KOPT-K1 (cell line): ENCODE measurements around the gene FBXL4.

Experiments
- H3K27ac ChIP-seq: fragments of 200-600 bp; sonication (generic); 2 replicates; pipeline ENCODE4 v1.5.1; 2016; ENCODE audit warnings: antibody characterized with exemption, mild to moderate bottlenecking, low read depth, low read length; ENCODE audit not compliant: poor library complexity, severe bottlenecking
- H3K36me3 ChIP-seq: fragments of 200-600 bp; sonication (generic); 2 replicates; pipeline ENCODE4 v1.5.1; 2017; ENCODE audit warnings: antibody characterized with exemption, mild to moderate bottlenecking, low read length, moderate library complexity; ENCODE audit not compliant: insufficient read depth
- H3K9me3 ChIP-seq: fragments of 200-600 bp; sonication (generic); 2 replicates; pipeline ENCODE4 v1.5.1; 2017; ENCODE audit warnings: antibody characterized with exemption, low read length, mild to moderate bottlenecking; ENCODE audit not compliant: insufficient read depth, poor library complexity, severe bottlenecking

FBXL4 gene

DNA sequence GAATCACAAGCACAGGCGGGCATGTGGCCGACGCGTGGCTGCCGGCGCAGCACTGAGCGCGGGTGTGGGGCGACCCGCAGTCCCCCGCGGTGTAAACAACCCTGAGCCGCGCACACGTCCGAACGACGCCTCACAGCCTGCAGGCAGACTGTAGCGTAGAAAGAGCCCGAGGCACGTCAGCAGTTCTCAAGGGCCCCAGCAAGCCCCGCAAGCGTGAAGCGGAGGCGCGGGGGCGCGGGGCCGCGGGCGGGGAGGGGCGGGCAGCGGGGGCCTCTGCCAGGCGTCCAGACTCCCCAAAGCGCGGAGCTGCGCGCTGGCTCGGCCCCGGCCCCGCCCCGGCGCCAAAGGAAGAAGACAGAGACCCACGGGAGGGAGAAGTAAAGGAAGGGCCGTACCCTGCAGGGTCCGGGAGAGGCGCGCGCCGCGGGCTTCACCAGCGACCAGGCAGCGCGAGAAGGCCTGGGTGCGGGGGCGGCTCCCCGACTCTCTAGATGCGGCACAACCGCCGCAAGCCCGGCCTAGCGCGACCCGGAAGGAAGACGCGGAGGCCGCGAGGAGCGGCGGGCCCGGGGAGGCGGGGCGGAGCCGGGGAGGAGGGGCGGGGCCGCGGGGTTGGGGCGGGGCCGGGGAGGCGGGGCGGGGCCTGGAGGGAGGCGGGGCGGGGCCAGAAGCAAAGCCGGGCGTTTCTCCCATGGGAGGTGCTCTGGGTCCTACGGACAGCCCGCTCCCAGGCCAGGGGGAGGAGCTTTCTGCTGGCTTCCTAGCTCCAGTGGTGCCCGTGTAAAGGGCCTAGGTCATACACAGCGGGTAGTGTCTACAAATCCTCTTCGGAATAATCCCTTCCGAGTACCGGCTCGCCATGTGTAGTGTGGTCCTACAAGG lies at the start of gene FBXL4:
Gene FBXL4, minus strand, starts transcription at position 536 of the 882 bp plus-strand sequence. CDS start 20,958 bp downstream, outside the sequence.
- Histone ChIP-seq H3K27ac (peak within 1 kb of the TSS; percentile 79), H3K9me3 (peaks cover 3% of the 10 kb centered on the region), H3K36me3 (peaks cover 1% of the 10 kb centered on the region; the same call in 1 of the 2 replicates)

DNA sequence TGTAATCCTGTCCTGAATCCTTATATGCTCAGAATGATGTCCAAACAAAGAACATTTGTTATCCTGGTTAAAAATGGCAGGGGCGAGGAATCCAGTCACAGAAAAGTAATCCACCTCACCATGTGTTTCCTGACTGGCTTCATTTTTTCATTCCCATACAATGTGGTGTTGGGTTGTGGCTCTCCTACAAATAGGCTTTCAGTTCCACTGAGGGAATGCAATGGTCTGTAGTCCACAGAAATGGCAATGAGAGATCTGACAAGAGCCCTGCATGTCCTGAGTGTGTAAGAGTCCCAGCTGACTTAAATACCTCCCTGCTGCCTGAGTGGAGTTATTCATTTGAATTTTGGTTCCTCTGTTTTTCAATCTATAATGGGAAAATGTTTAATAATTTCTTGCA lies 47.4 kb upstream of the FBXL4 start:
- Histone ChIP-seq H3K9me3 (no peaks in the 10 kb centered on the region), H3K36me3 (no peaks in the 10 kb centered on the region), H3K27ac (no peak overlapping the region)

DNA sequence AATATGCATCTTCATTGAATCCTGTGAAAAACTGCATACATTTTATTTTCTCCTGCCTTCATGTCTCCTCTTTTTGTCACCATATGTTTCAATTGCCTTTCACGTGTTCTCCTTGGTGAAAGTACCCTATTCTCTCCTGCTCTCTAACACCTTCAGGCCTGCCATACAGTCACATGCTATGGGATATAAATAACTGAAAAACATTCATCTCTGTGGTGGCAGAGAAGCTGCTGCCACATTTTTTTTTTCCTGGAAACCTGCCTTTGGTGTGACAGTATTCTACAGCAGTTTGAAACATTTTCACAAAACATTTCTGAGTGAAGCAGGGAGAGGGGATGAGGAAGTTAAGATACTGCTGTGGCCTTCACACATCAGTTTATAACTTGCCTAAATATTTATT lies 44.8 kb upstream of the FBXL4 start:
- Histone ChIP-seq H3K36me3 (no peaks in the 10 kb centered on the region), H3K9me3 (no peaks in the 10 kb centered on the region), H3K27ac (no peak overlapping the region)

DNA sequence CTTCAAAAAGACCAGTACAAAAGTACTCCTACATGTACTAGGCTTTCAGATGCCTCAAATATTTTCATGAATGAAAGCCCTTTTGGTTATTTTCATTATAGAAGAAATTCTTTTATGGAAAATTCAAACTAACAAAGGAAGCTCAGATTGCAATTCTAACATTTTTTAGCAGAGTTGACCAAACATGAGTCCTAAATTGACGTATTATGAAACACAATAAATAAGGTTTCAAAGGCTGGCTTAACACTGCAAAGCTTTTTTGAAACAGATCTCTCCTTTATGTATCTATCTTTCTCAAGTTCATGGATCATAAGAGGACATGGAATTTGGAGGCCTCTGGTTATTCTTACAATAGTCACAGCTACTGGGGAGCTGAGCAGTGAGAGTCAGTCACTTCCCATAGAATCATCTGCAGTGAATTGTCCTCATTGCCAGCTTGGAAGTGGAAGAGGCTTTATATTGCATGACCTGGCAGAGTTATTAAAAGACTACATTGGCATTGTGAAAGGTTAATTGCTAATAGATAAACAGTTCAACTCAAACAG lies 38.4 kb upstream of the FBXL4 start:
- H3K36me3 ChIP-seq, result no peaks in the 10 kb centered on the region
- H3K9me3 ChIP-seq, result no peaks in the 10 kb centered on the region
- no peak overlapping the region for H3K27ac ChIP-seq

DNA sequence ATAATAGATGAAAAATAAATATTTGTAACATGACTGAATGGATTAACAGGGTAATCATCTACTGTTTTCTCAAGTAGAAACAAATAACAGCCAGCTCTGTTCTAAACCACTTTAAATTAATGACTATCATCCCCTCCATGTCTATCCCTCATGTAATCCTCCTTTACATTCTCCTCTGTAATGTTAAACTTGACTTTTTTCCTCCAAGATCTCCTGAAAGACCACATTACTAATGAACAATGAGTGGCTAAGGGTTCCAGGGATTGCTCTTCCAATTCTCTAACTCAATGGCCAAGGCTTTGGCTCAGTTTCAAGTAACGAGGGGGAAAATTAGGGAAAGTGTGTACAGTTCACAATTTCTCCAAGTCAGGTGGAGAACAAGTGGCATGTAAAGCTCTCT lies 37.6 kb upstream of the FBXL4 start:
- Histone ChIP-seq H3K9me3 (no peaks in the 10 kb centered on the region), H3K27ac (no peak overlapping the region), H3K36me3 (no peaks in the 10 kb centered on the region)

DNA sequence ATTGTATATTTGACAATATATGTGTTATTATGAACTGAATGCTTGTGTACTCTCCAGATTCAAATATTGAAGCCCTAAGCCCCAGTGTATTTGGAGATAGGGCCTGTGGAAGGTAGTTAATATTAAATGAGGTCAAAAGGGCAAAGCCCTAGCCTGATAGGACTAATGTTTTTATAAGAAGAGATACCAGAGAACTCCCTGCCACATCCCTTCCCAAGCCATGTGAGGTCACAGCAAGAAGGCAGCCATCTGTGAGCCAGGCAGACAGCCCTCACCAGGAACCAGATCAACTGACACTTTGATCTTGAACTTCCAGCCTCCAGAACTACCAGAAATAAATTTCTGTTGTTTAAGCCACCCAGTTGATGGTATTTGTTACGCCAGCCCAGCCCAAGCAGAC lies 36.4 kb upstream of the FBXL4 start:
- Histone ChIP-seq H3K27ac (no peak overlapping the region), H3K36me3 (no peaks in the 10 kb centered on the region), H3K9me3 (no peaks in the 10 kb centered on the region)

DNA sequence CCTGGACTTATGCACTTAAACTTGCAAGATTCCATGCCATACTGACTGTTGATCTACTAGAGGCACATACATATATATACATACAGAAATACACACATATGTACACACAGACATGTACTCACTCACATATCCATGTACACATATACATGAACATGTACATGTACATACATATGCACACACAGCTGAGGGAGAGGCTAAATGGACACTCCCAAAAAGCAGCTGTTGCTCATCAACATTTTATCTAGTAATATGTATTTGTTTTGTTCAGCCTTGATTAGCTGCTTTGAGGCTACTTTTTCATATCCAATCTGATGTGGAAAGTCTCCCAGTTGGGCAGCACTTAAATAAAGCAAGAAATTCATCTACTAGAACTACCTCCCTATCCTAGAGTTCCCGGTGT lies 33.7 kb upstream of the FBXL4 start:
- no peaks in the 10 kb centered on the region for H3K9me3 ChIP-seq
- no peak overlapping the region for H3K27ac ChIP-seq
- H3K36me3 ChIP-seq, result no peaks in the 10 kb centered on the region

DNA sequence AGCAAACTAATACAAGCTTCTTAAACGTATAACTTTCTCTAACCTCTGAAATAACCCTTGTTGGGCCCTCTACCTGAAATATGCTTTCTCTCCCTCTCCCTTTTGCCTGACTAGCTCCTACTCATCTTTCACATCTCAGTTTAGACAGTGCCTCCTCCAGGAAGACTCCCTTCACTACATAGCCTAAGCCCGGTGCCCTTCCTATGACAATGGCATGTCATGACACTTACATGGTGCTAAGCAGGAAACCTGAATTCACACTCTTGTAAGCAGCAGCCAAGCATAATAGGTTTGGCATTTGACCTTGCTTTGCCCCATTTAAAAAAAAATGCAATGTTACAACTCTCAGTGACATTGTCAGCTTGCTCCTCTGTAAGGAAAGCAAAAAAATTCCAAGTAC lies 33.1 kb upstream of the FBXL4 start:
- H3K36me3 ChIP-seq, result no peaks in the 10 kb centered on the region
- H3K27ac ChIP-seq, result no peak overlapping the region
- H3K9me3 ChIP-seq, result no peaks in the 10 kb centered on the region

DNA sequence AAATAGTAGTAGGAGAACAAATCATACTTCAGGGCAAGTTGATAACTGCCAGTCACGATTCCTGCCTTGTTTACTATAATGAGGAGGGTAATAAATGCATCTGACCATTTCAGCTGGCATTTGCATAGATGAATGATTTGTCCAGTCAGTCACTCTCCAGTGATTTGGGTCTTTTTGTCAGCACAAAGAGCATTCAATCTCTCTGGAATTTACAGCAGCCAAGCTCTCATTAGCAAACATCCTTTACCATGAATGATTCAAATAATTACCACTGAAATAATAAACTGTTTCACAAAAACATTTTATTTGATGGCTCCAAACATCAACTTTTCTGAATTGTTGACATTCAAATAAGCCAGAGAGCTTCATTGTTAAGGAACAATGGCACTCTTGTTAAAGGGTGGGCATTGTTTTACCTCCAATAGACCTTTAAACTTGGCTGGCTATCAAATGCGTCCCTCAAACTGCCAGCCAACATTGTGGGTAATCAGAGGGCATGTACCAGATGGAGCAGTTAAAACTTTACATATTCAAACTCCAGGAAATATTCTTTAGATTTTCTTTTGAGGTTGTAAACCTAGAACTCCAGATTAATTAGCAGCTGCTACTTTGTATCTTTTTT lies 30.0 kb upstream of the FBXL4 start:
- Histone ChIP-seq H3K27ac (no peak overlapping the region), H3K36me3 (no peaks in the 10 kb centered on the region), H3K9me3 (no peaks in the 10 kb centered on the region)

DNA sequence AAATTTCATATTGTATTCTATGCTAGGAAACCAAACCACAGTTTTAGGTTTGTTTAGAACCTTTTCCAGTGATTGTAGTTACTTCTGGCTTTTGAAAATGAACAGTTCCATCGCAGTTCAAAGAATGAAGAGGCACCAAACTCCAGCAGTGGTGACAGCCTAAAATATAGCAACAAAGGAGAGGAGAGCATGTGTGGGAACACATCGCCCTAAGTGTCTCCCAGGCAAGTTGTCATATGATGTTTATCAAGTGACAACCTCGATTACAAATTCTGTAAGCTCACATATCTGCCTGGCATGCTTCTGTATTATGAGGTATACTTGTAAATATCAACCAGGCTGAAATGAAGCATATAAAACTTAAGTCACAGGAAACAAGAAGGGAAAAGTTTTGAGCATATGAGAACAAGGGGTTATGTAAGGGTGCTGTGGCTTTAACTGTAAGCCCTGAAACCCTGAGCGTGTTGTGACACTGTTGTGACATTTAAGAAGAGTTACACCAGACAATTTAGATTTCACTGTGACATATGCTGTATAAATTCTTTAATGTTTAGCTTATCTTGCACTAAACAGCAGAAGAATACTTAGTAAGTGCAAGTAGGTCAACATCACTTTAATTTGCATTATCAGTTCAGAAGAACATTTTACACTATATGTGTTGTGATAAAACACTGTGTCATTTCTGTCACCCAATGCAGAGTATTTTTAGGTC lies 29.1 kb upstream of the FBXL4 start:
- Histone ChIP-seq H3K9me3 (no peaks in the 10 kb centered on the region), H3K27ac (no peak overlapping the region), H3K36me3 (no peaks in the 10 kb centered on the region)

DNA sequence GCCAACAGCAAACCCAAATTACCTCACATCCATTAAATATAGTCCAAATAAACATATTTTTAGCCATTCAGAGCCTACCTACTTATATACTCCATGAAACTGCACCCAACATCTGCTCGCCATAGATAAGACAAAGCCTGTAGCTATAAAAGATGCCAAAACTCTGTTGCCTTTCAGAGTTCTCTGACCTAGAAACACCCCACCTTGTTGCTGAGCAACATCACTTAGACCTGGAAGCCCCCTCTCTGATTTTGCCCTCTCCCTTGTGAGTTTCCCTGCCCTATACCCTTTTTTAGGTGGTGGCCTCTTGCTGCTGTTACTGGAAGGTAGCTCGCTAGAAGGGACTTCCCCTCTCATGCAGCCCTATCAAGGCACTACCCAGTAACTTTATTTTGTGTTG lies 27.7 kb upstream of the FBXL4 start:
- no peak overlapping the region for H3K27ac ChIP-seq
- no peaks in the 10 kb centered on the region for H3K9me3 ChIP-seq
- no peaks in the 10 kb centered on the region for H3K36me3 ChIP-seq

DNA sequence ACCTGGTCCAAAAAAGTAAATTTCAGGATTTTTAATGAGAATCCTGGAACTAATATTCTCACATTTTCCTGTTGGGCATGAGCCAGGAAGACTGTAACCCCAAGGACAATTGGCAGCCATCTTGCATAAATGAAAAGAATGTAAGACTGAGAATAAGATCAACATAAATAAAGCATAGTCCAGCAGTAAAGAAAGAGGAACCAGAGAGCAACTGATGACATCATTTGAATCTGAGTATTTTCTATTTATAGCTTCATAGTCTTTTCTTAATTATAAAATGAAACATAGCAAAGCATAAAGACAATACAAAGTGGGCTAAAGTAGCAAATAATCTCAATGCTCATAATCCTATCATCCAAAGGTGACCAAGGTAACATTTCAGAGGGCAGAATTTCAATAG lies 26.6 kb upstream of the FBXL4 start:
- no peaks in the 10 kb centered on the region for H3K9me3 ChIP-seq
- no peak overlapping the region for H3K27ac ChIP-seq
- H3K36me3 ChIP-seq, result no peaks in the 10 kb centered on the region

DNA sequence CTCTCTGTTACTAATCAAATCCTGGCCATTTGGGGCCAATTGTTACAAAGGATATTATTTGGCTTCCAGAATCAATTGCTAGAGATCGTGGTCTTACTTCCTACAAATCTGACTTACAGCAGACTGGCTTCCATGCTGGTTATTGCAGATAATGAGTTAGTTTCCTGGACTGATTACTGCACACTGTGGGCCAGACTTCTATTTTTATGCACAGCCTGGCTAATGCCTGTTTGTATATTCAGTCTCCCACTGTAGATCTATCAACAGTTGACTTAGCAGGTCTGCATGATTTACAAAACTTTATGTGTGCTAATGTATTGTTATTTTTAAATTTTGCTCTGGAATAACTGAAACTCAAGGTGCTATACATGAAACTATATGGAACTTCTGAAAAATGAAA lies 25.8 kb upstream of the FBXL4 start:
- Histone ChIP-seq H3K36me3 (no peaks in the 10 kb centered on the region), H3K9me3 (no peaks in the 10 kb centered on the region), H3K27ac (no peak overlapping the region)

DNA sequence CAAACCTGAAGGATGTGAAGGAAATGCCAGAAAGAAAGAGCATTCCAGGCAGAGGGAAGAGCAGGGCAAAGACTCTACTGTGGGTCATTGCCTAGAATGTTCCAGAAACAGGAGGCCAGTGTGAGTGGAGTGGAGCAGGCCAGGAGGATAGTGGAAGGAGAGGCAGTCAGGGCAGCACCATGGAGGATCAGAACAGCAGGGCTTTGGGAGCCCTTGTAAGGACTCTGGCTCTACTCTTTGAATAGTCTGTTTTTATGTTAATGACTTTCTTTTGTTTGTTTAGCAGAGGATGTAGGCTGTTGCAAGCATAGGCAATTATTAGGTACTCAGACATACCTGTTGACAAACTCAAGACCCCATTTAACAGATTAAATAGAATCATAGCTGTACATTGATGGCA lies 23.6 kb upstream of the FBXL4 start:
- Histone ChIP-seq H3K9me3 (no peaks in the 10 kb centered on the region), H3K36me3 (no peaks in the 10 kb centered on the region), H3K27ac (no peak overlapping the region)

DNA sequence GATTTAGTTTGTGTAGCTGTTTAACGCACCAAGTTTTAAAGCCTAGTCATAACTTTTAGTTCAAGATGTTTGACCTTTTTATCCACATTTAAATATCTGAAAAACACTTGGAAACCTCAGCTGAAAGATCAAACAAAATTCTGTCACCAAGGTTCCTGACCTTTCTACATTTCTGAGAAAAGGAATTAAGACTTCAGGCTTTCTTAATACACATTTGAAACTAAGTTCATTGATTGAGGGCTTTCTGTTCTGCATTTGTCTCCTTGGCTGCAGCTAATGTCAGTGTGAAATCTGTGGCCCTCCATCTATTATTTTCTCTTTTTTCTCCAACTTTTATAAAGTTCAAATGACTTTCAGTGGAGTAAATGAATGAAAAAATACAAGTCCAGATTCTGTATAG lies 22.7 kb upstream of the FBXL4 start:
- Histone ChIP-seq H3K27ac (no peak overlapping the region), H3K9me3 (no peaks in the 10 kb centered on the region), H3K36me3 (no peaks in the 10 kb centered on the region)
